Hepatocyte (in vitro differentiated cells): Measurements from ENCODE around the gene PARD3B. TPM values are rescaled to one million over a fixed set of nuclear protein-coding genes. Genes with fewer than 3 reads are reported as not detected.

Source experiments
- DNase-seq: peaks from one replicate; pipeline ENCODE4 v3.0.0-alpha.2; 2016; ENCODE audit warnings: low spot score
- H2AFZ ChIP-seq: fragments of 200-600 bp; sonication (generic); 2 replicates; pipeline ENCODE4 v1.6.0; 2016; ENCODE audit warnings: antibody characterized with exemption, mild to moderate bottlenecking
- H3K27ac ChIP-seq: fragments of 200-600 bp; sonication (generic); 2 replicates; pipeline ENCODE4 v1.5.1; 2016; ENCODE audit warnings: mild to moderate bottlenecking
- H3K27me3 ChIP-seq: fragments of 200-600 bp; sonication (generic); 2 replicates; pipeline ENCODE4 v1.6.1; 2016
- H3K36me3 ChIP-seq: fragments of 200-600 bp; sonication (generic); replicated peaks from 2 replicates; pipeline ENCODE4 v1.5.1; 2016; ENCODE audit warnings: low read depth; ENCODE audit not compliant: insufficient read depth
- H3K4me1 ChIP-seq: fragments of 200-600 bp; sonication (generic); 2 replicates; pipeline ENCODE4 v1.5.1; 2016; ENCODE audit warnings: mild to moderate bottlenecking, moderate library complexity; ENCODE audit not compliant: insufficient read depth
- H3K4me2 ChIP-seq: fragments of 200-600 bp; sonication (generic); 2 replicates; pipeline ENCODE4 v1.6.0; 2016
- H3K4me3 ChIP-seq: fragments of 200-600 bp; sonication (generic); 2 replicates; pipeline ENCODE4 v1.5.1; 2016; ENCODE audit warnings: mild to moderate bottlenecking
- H3K79me2 ChIP-seq: fragments of 200-600 bp; sonication (generic); 2 replicates; pipeline ENCODE4 v1.6.0; 2017; ENCODE audit warnings: mild to moderate bottlenecking
- H3K9me2 ChIP-seq: fragments of 200-600 bp; sonication (generic); replicated peaks from 2 replicates; pipeline ENCODE4 v1.6.0; 2017; ENCODE audit warnings: mild to moderate bottlenecking; ENCODE audit not compliant: insufficient read depth
- H3K9me3 ChIP-seq: fragments of 200-600 bp; sonication (generic); 2 replicates; pipeline ENCODE4 v1.5.1; 2016; ENCODE audit warnings: low read depth, mild to moderate bottlenecking
- H4K20me1 ChIP-seq: fragments of 200-600 bp; sonication (generic); 2 replicates; pipeline ENCODE4 v1.6.0; 2016; ENCODE audit warnings: mild to moderate bottlenecking; ENCODE audit not compliant: insufficient read depth, poor library complexity, severe bottlenecking
- CTCF ChIP-seq: fragments of 200-600 bp; sonication (generic); IDR thresholded peaks from 2 replicates; pipeline ENCODE4 v1.5.1; 2016; ENCODE audit warnings: antibody characterized with exemption, mild to moderate bottlenecking; ENCODE audit not compliant: poor library complexity
- EZH2 ChIP-seq: fragments of 200-600 bp; sonication (generic); IDR thresholded peaks from 2 replicates; pipeline ENCODE4 v1.6.1; 2016; ENCODE audit warnings: antibody characterized with exemption, mild to moderate bottlenecking, borderline replicate concordance
- EZH2phosphoT487 ChIP-seq: fragments of 200-600 bp; sonication (generic); IDR thresholded peaks from one replicate; pipeline ENCODE4 v1.6.1; 2018; ENCODE audit warnings: antibody characterized with exemption, mild to moderate bottlenecking, low read depth, moderate library complexity; ENCODE audit not compliant: unreplicated experiment, severe bottlenecking
- WGBS: methylation state at CpG from one replicate; pipeline ENCODE4 v1.1.6; 2016; ENCODE audit warnings: low lambda C conversion rate; ENCODE audit errors: missing lambda C conversion rate; 5-methylcytosine and 5-hydroxymethylcytosine counted together
- polyA plus RNA-seq: library from polyadenylated mRNA; unstranded; fragments of >200 nt; fragmentation: Nextera tagmentation; extraction: Ambion mirVana; gene quantifications from 2 replicates; pipeline ENCODE4 v1.2.1, GENCODE V29; 2016
- total RNA-seq: library from RNA; depleted of rRNA; stranded (reverse); fragments of >200 nt; gene quantifications from 2 replicates; pipeline ENCODE4 v1.2.3, GENCODE V29; 2014

Gene PARD3B
- total and polyA plus RNA-seq, 2 experiments from 2014 or later = 11.5 to 21.7 TPM

- Histone ChIP-seq H3K27ac (no peak overlapping the region), H3K9me2 (no peaks in the 10 kb centered on the region), H3K27me3 (no peaks in the 10 kb centered on the region), H2AFZ (no peak overlapping the region), H3K4me3 (no peak overlapping the region), H3K4me2 (no peak overlapping the region), H3K36me3 (no peaks in the 10 kb centered on the region), H3K4me1 (peaks cover 3% of the 10 kb centered on the region), H3K79me2 (no peaks in the 10 kb centered on the region), H3K9me3 (no peaks in the 10 kb centered on the region), H4K20me1 (no peaks in the 10 kb centered on the region)
- WGBS = 100% methylated on average over 4 of the region's 4 CpGs
- no peak for DNase-seq
- TF ChIP-seq EZH2phosphoT487 (no peak), EZH2 (no peak), CTCF (no peak)
Measured at GRCh38 chr2:205614965-205615364, 1069.7 kb downstream of the PARD3B start.

DNA sequence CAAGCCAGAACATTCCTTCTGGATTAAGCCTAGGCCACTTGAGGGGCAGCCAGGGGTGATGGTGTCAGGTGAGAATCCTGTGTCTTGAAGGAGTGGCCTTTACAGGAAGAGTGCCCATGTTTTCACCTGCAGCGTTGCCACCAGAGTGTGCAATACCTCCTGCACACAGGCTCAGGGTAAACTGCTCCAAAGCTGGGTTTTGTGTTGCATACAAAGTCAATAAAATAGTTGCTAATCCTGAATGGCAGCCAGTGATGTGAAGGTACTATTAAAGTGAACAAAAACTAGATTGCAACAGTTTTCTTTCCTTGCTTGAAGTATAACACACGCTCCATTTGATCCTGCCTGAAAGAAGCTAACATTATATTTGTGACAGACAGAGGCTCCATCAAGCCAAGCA is 1072.6 kb downstream of the PARD3B start:
- no peak for DNase-seq
- H2AFZ ChIP-seq = no peak overlapping the region
- no peak overlapping the region for H3K4me3 ChIP-seq
- no peaks in the 10 kb centered on the region for H3K27me3 ChIP-seq
- H3K79me2 ChIP-seq = no peaks in the 10 kb centered on the region
- H4K20me1 ChIP-seq = no peaks in the 10 kb centered on the region
- H3K36me3 ChIP-seq = no peaks in the 10 kb centered on the region
- no peak overlapping the region for H3K27ac ChIP-seq
- WGBS = 70% methylated on average over 2 of the region's 2 CpGs
- no peak overlapping the region for H3K4me2 ChIP-seq
- no peaks in the 10 kb centered on the region for H3K9me3 ChIP-seq
- no peaks in the 10 kb centered on the region for H3K9me2 ChIP-seq
- no peaks in the 10 kb centered on the region for H3K4me1 ChIP-seq
- no peak for TF ChIP-seq CTCF
- TF ChIP-seq EZH2phosphoT487 = no peak
- TF ChIP-seq EZH2 = no peak

- TF ChIP-seq CTCF = no peak
- no peak for TF ChIP-seq EZH2
- no peak for TF ChIP-seq EZH2phosphoT487
- Histone ChIP-seq H3K4me1 (no peaks in the 10 kb centered on the region), H2AFZ (no peak overlapping the region), H3K79me2 (no peaks in the 10 kb centered on the region), H3K27ac (no peak overlapping the region), H3K9me3 (no peaks in the 10 kb centered on the region), H3K36me3 (no peaks in the 10 kb centered on the region), H3K4me2 (no peak overlapping the region), H3K27me3 (no peaks in the 10 kb centered on the region), H3K9me2 (no peaks in the 10 kb centered on the region), H4K20me1 (no peaks in the 10 kb centered on the region), H3K4me3 (no peak overlapping the region)
- no peak for DNase-seq
- 84% methylated on average over 1 of the region's 1 CpG for WGBS
Measured at GRCh38 chr2:205619600-205619999, 1074.3 kb downstream of the PARD3B start.

DNA sequence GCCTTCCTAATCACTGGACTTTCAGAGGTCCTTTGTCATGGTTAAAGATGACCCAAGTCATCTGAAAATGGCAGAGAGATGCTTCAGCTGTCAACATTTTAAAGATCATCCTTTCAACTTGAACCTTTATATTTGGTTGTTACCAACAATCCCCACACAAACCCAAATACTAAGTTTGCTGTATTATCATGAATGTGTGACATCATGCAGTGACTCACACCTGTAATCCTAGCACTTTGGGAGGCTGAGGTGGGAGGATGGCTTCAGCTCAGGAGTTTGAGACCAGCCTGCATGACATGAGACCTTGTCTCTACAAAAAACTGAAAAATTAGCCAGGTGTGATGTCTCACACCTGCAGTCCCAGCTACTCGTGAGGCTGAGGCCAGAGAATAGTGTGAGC is 1081.8 kb downstream of the PARD3B start:
- no peak overlapping the region for H3K4me3 ChIP-seq
- H3K4me1 ChIP-seq = no peaks in the 10 kb centered on the region
- H3K9me3 ChIP-seq = no peaks in the 10 kb centered on the region
- TF ChIP-seq EZH2phosphoT487 = no peak
- no peak for TF ChIP-seq EZH2
- no peak for TF ChIP-seq CTCF
- no peaks in the 10 kb centered on the region for H3K36me3 ChIP-seq
- H2AFZ ChIP-seq = no peak overlapping the region
- no peak overlapping the region for H3K4me2 ChIP-seq
- H3K27ac ChIP-seq = no peak overlapping the region
- no peaks in the 10 kb centered on the region for H3K79me2 ChIP-seq
- no peaks in the 10 kb centered on the region for H3K9me2 ChIP-seq
- H3K27me3 ChIP-seq = no peaks in the 10 kb centered on the region
- no peak for DNase-seq
- H4K20me1 ChIP-seq = no peaks in the 10 kb centered on the region
- 93% methylated on average over 1 of the region's 1 CpG for WGBS
